ENCODE data around the gene GRIA3.

DNA sequence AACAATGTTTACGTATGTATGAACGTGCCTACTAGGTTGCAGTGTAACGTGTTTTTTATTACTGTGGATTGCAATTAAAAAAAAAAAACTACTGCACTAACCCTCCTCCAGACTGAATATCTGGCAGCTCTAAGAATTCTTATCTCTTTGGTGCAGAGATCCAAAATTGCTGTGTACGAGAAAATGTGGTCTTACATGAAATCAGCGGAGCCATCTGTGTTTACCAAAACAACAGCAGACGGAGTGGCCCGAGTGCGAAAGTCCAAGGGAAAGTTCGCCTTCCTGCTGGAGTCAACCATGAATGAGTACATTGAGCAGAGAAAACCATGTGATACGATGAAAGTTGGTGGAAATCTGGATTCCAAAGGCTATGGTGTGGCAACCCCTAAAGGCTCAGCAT lies 280.6 kb downstream of the GRIA3 start:
- TF ChIP-seq, protein P1, sequence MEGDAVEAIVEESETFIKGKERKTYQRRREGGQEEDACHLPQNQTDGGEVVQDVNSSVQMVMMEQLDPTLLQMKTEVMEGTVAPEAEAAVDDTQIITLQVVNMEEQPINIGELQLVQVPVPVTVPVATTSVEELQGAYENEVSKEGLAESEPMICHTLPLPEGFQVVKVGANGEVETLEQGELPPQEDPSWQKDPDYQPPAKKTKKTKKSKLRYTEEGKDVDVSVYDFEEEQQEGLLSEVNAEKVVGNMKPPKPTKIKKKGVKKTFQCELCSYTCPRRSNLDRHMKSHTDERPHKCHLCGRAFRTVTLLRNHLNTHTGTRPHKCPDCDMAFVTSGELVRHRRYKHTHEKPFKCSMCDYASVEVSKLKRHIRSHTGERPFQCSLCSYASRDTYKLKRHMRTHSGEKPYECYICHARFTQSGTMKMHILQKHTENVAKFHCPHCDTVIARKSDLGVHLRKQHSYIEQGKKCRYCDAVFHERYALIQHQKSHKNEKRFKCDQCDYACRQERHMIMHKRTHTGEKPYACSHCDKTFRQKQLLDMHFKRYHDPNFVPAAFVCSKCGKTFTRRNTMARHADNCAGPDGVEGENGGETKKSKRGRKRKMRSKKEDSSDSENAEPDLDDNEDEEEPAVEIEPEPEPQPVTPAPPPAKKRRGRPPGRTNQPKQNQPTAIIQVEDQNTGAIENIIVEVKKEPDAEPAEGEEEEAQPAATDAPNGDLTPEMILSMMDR (IDR thresholded peaks at IDR 0.05; ENCODE audit: low read depth, low read length) = no peak
- TF ChIP-seq POLR2A (IDR thresholded peaks at IDR 0.05; ENCODE audit: extremely low read depth, insufficient read length) = no peak

Data from NB4 (cell line).